Measurements from ENCODE around the gene WARS2. TPM values are rescaled to one million over a fixed set of nuclear protein-coding genes. Genes with fewer than 3 reads are reported as not detected.

Gene WARS2
- total RNA-seq, 4 donors from 2014 or later, result 4.6 to 18.6 (median 10.3) TPM

GRCh38 chr1:119015547-119015946 is 124.9 kb downstream of the WARS2 start:
- 64 to 70% methylated on average over 2 of the region's 2 CpGs for WGBS, 2 donors (ENCODE audit: low coverage in 1 of 2)
- in situ Hi-C loops (cut with MboI; ENCODE audit: low pct_ligation_motif_present in 1 of 4, low pct_unique_long_range_greater_than_20kb in 1 of 4, low sequenced_read_pairs in 3 of 4), result loop anchor here in 2 of 4 donors (25.0 kb wide), 1 partner anchor 853 kb away; no protein-coding TSS in a partner anchor
- no peak for DNase-seq

DNA sequence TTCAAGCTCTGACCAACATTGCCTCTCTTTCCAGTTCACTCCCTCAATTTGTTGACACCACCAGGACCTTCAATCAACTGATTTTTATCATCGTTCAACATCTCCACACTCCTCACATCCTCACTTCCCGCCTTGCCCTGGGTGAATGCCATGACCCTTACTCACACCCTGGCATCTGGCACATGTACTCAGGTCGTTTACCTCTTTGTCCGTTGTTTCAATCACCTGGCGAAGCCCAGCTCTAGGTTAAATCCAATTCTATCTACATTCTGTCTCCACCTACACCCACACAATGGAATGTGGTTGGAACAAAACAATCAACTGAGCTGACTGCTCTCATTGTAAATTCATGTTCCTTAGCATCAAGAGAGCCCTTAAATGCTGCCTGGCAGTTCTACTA is 128.1 kb downstream of the WARS2 start:
- in situ Hi-C loops (cut with MboI; ENCODE audit: low pct_ligation_motif_present in 1 of 4, low pct_unique_long_range_greater_than_20kb in 1 of 4, low sequenced_read_pairs in 3 of 4) (loop anchor here in 2 of 4 donors (25.0 kb wide), 1 partner anchor 850 kb away; no protein-coding TSS in a partner anchor), intact Hi-C loops (cut with DNase I; ENCODE audit: low total_unique reads) (no loop called here)
- Histone ChIP-seq H3K4me1 (peaks cover 9 to 19% (median 13%) of the 10 kb centered on the region in 4 donors), H3K27ac (no peak overlapping the region), H3K9me3 (no peaks in the 10 kb centered on the region), H3K4me3 (no peak overlapping the region), H3K36me3 (no peaks in the 10 kb centered on the region), H3K27me3 (peaks cover 34% of the 10 kb centered on the region)
- WGBS, 2 donors (ENCODE audit: low coverage in 1 of 2), result 64 to 74% methylated on average over 5 of the region's 5 CpGs
- DNase-seq, result no peak
- TF ChIP-seq EP300 (IDR thresholded peaks at IDR 0.05; ENCODE audit: low read depth), result no peak
- no peak for TF ChIP-seq POLR2A (IDR thresholded peaks at IDR 0.05)
- no peak for TF ChIP-seq POLR2AphosphoS5 (IDR thresholded peaks at IDR 0.05)

More at GRCh38 chr1:119015547-119015946, 124.9 kb downstream of the WARS2 start:
- Histone ChIP-seq H3K36me3 (no peaks in the 10 kb centered on the region), H3K4me1 (no peaks in the 10 kb centered on the region), H3K9me3 (no peaks in the 10 kb centered on the region), H3K27me3 (peaks cover 4% of the 10 kb centered on the region), H3K4me3 (no peak overlapping the region), H3K27ac (no peak overlapping the region)
- TF ChIP-seq, protein P1, sequence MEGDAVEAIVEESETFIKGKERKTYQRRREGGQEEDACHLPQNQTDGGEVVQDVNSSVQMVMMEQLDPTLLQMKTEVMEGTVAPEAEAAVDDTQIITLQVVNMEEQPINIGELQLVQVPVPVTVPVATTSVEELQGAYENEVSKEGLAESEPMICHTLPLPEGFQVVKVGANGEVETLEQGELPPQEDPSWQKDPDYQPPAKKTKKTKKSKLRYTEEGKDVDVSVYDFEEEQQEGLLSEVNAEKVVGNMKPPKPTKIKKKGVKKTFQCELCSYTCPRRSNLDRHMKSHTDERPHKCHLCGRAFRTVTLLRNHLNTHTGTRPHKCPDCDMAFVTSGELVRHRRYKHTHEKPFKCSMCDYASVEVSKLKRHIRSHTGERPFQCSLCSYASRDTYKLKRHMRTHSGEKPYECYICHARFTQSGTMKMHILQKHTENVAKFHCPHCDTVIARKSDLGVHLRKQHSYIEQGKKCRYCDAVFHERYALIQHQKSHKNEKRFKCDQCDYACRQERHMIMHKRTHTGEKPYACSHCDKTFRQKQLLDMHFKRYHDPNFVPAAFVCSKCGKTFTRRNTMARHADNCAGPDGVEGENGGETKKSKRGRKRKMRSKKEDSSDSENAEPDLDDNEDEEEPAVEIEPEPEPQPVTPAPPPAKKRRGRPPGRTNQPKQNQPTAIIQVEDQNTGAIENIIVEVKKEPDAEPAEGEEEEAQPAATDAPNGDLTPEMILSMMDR (IDR thresholded peaks at IDR 0.05), result no peak
- no peak for TF ChIP-seq EP300 (IDR thresholded peaks at IDR 0.05; ENCODE audit: low read depth)
- TF ChIP-seq POLR2A (IDR thresholded peaks at IDR 0.05), result no peak
- TF ChIP-seq POLR2AphosphoS5 (IDR thresholded peaks at IDR 0.05), result no peak
- intact Hi-C loops (cut with DNase I; ENCODE audit: low total_unique reads), result no loop called here

- in situ Hi-C loops (cut with MboI; ENCODE audit: low pct_ligation_motif_present in 1 of 4, low pct_unique_long_range_greater_than_20kb in 1 of 4, low sequenced_read_pairs in 3 of 4), result loop anchor here in 2 of 4 donors (25.0 kb wide), 1 partner anchor 849 kb away; no protein-coding TSS in a partner anchor
- no peak for TF ChIP-seq POLR2A (IDR thresholded peaks at IDR 0.05)
- no peak for TF ChIP-seq EP300 (IDR thresholded peaks at IDR 0.05; ENCODE audit: low read depth)
- no peak for TF ChIP-seq POLR2AphosphoS5 (IDR thresholded peaks at IDR 0.05)
- TF ChIP-seq, protein P1 (IDR thresholded peaks at IDR 0.05), result no peak
- peaks cover 40% of the 10 kb centered on the region for H3K27me3 ChIP-seq
- no peaks in the 10 kb centered on the region for H3K36me3 ChIP-seq
- no peak overlapping the region for H3K27ac ChIP-seq
- intact Hi-C loops (cut with DNase I; ENCODE audit: low total_unique reads), result no loop called here
- DNase-seq, result no peak
- H3K4me3 ChIP-seq, result no peak overlapping the region
- no peaks in the 10 kb centered on the region for H3K9me3 ChIP-seq
- H3K4me1 ChIP-seq, result peaks cover 9 to 25% (median 18%) of the 10 kb centered on the region in 4 donors
- WGBS, 2 donors (ENCODE audit: low coverage in 1 of 2), result 84 to 100% methylated on average over 1 to 3 of the region's 3 CpGs
Measured at GRCh38 chr1:119011706-119012105, 128.7 kb downstream of the WARS2 start.

DNA sequence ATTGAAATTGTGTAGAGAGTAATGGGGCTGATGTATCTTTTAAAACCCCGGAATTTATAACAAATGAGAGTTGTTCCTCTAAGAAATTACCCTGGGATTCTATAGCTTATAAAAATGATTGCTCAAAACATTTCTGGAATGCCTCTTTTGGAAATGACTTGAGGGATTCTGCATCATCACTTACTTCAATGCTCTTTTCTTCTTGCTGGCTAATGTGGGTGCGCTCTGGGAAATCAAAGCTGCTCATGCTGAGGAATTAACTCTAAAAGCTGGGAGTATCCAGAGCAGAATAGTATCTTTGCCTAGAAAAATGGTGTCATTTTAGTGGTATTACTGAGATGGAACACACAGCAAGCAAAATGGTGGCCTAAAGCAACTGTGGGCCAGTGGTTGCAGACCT is 129.3 kb downstream of the WARS2 start:
- Histone ChIP-seq H3K27ac (no peak overlapping the region), H3K36me3 (no peaks in the 10 kb centered on the region), H3K9me3 (no peaks in the 10 kb centered on the region), H3K4me1 (peaks cover 9 to 29% (median 21%) of the 10 kb centered on the region in 4 donors), H3K27me3 (peaks cover 46% of the 10 kb centered on the region), H3K4me3 (no peak overlapping the region)
- TF ChIP-seq, protein P1 (IDR thresholded peaks at IDR 0.05), result no peak
- TF ChIP-seq EP300 (IDR thresholded peaks at IDR 0.05; ENCODE audit: low read depth), result no peak
- no peak for TF ChIP-seq POLR2AphosphoS5 (IDR thresholded peaks at IDR 0.05)
- no peak for TF ChIP-seq POLR2A (IDR thresholded peaks at IDR 0.05)
- WGBS, 2 donors (ENCODE audit: low coverage in 1 of 2), result 83 to 93% methylated on average over 1 to 2 of the region's 2 CpGs
- intact Hi-C loops (cut with DNase I; ENCODE audit: low total_unique reads), result no loop called here
- in situ Hi-C loops (cut with MboI; ENCODE audit: low pct_ligation_motif_present in 1 of 4, low pct_unique_long_range_greater_than_20kb in 1 of 4, low sequenced_read_pairs in 3 of 4), result loop anchor here in 2 of 4 donors (25.0 kb wide), 1 partner anchor 849 kb away; no protein-coding TSS in a partner anchor
- no peak for DNase-seq
